Measurements from ENCODE around the gene SQSTM1. TPM values are rescaled to one million over a fixed set of nuclear protein-coding genes. Genes with fewer than 3 reads are reported as not detected.
A peak's percentile ranks its signal among the peaks of the same experiment; 100 is the strongest.

The SQSTM1 gene
- total and polyA plus RNA-seq, 10 donors: 105 to 328 (median 276) TPM

DNA sequence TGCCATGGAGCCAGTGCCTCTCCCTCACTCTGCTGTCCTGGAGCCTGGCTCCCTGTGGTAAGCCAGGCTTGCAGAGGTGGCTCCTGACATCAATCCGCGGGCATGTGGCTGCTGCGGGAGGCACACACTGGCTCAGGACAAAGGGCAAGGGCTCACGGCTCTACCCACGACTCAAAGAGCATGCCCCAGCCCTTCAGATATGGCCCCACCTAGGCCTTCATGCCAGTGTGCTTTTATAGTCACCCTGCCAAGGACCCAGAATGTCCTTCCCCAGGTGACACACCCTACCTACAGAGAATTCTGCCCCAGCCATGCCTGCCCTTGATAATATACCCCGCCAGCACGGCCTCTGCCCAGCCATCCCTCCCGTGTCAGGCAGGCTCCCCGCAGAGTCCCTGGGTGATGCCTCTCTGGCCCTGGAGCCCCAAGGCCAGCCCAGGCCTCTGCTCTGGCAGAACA lies 15.6 kb upstream of the SQSTM1 start:
- TF ChIP-seq, protein P1, sequence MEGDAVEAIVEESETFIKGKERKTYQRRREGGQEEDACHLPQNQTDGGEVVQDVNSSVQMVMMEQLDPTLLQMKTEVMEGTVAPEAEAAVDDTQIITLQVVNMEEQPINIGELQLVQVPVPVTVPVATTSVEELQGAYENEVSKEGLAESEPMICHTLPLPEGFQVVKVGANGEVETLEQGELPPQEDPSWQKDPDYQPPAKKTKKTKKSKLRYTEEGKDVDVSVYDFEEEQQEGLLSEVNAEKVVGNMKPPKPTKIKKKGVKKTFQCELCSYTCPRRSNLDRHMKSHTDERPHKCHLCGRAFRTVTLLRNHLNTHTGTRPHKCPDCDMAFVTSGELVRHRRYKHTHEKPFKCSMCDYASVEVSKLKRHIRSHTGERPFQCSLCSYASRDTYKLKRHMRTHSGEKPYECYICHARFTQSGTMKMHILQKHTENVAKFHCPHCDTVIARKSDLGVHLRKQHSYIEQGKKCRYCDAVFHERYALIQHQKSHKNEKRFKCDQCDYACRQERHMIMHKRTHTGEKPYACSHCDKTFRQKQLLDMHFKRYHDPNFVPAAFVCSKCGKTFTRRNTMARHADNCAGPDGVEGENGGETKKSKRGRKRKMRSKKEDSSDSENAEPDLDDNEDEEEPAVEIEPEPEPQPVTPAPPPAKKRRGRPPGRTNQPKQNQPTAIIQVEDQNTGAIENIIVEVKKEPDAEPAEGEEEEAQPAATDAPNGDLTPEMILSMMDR (IDR thresholded peaks at IDR 0.05 in 8 of 11, conservative IDR thresholded peaks at IDR 0.05 in 3 of 11): no peak
- peak in 2 of 3 donors; percentile 0 to 6 for TF ChIP-seq POLR2AphosphoS5 (IDR thresholded peaks at IDR 0.05)
- Histone ChIP-seq H3K9me3 (no peaks in the 10 kb centered on the region), H3K27ac (peak overlapping the region; percentile 72 to 96 (median 94)), H3K4me1 (peaks cover 28 to 68% (median 56%) of the 10 kb centered on the region in 6 donors), H3K27me3 (replicated peaks in 1 of 7) (no peaks in the 10 kb centered on the region), H3K36me3 (peaks cover 0 to 15% (median 13%) of the 10 kb centered on the region in 6 donors), H3K4me3 (peak overlapping the region; percentile 49 to 93 (median 72))
- WGBS, 5 donors: 43 to 73% (median 59%) methylated on average over 4 to 9 of the region's 9 CpGs
- peak; percentile 77 for DNase-seq
- intact Hi-C loops (cut with DNase I; ENCODE audit: low total_unique reads): loop anchor here (5.0 to 10.0 kb wide), 2 partner anchors 50 to 102 kb away; partner anchors contain the start of genes MRNIP and TBC1D9B

DNA sequence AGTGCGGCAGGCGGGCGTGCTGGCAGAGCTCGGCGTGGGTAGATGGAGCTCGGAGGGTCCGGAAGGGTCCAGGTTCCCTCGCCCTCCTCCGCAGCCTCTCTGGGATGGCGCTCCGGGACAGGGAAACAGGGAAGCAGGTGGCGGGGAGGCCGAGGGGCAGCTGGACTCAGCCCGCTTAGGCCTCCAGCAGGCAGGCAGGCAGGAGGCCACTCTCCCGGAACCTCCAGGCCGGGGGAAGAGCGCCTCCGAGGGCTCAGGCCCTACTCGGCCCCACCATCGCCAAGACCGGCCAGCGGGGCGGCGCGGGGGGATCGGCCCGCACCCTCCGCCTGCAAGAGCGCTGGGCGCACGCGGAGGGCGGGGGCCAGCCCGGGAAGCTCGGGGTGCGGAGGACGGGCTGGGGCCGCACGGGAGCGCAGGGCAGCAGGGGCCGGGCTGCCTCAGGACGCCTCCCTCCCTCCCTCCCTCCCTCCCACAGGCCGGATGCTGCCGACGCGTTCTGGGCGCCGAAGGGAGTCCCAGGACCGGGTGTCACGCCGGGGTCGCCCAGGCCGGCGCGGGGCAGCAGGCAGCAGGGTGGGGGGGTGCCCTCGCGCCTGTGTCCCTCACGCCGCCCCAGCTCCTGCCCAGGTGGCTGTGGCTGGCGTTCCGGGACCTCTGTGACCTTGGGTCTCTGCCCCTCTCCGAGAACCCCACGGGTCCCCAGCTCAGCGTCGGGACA lies 15.0 kb upstream of the SQSTM1 start:
- peak overlapping the region; percentile 72 to 96 (median 94) for H3K27ac ChIP-seq
- H3K4me3 ChIP-seq: peak overlapping the region; percentile 49 to 93 (median 72)
- 9 to 19% (median 11%) methylated on average over 16 to 65 of the region's 65 CpGs for WGBS, 5 donors
- TF ChIP-seq POLR2AphosphoS5 (IDR thresholded peaks at IDR 0.05) (peak; percentile 24 to 79 (median 60)), POLR2A (IDR thresholded peaks at IDR 0.05) (no peak)
- peaks cover 0 to 11% (median 8%) of the 10 kb centered on the region in 6 donors for H3K36me3 ChIP-seq
- no peaks in the 10 kb centered on the region for H3K27me3 ChIP-seq (replicated peaks in 1 of 7)
- intact Hi-C loops (cut with DNase I; ENCODE audit: low total_unique reads): loop anchor here (5.0 to 10.0 kb wide), 2 partner anchors 49 to 102 kb away; partner anchors contain the start of genes MRNIP and TBC1D9B
- H3K4me1 ChIP-seq: peaks cover 28 to 68% (median 56%) of the 10 kb centered on the region in 6 donors
- DNase-seq: peak; percentile 91
- H3K9me3 ChIP-seq: no peaks in the 10 kb centered on the region

DNA sequence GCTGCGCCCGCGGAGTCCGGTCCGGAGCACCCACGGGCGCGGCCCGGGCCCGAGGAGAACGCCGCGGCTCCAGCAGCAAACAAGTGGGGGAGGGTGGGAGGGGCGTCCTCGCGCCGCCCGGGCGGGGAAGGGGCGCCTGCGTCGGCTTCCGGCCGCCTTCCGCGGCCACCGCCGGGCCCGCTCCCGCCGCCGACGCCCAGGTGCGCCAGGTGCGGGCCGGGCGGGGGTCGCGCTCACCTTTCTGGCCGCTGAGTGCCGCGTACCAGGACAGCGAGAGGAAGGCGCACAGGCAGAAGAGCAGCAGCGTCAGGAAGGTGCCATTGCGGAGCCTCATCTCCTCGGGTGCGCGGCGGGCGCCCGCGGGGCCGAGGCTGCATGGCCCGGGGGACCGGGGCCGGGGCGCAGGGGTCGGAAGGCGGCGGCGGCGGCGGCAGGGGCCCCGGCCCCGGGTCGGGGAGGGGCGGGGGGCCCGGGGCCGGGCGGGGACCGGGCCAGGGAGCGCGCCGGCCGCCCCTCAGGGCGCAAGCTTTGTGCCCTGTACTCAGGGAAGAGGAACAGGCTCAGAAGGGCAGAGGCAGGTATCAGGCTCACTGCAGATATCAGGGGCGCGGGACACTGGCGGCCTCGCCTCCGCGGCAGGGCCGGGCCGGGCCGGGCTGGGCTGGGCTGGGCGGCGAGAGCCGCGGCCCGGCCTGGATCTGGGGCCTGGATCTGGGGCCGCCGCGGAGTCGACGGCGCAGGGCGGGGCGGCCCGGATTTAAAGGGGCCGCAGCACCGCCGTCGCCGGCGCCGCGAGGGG lies 14.3 kb upstream of the SQSTM1 start, which contains the start of gene MGAT4B:
Gene MGAT4B (minus strand): TSS at position 617 of the 799 bp plus-strand sequence. CDS start 283 bp downstream, at position 334.
- TF ChIP-seq POLR2AphosphoS5 (IDR thresholded peaks at IDR 0.05) (peak; percentile 70 to 73 (median 72)), POLR2A (IDR thresholded peaks at IDR 0.05) (no peak)
- TF ChIP-seq, protein P1 (IDR thresholded peaks at IDR 0.05 in 8 of 11, conservative IDR thresholded peaks at IDR 0.05 in 3 of 11): no peak
- Histone ChIP-seq H3K4me1 (peaks cover 28 to 63% (median 55%) of the 10 kb centered on the region in 6 donors), H3K36me3 (peaks cover 0 to 3% (median under 1%) of the 10 kb centered on the region in 6 donors), H3K27ac (peak within 1 kb of the TSS; percentile 72 to 96 (median 94)), H3K27me3 (replicated peaks in 1 of 7) (no peaks in the 10 kb centered on the region), H3K9me3 (no peaks in the 10 kb centered on the region), H3K4me3 (peak within 1 kb of the TSS; percentile 49 to 93 (median 72))
- WGBS, 5 donors: 0 to 1% (median 1%) methylated on average over 4 to 108 of the region's 108 CpGs
- peak; percentile 94 for DNase-seq
- intact Hi-C loops (cut with DNase I; ENCODE audit: low total_unique reads): loop anchor here (5.0 to 10.0 kb wide), 2 partner anchors 48 to 101 kb away; partner anchors contain the start of genes MRNIP and TBC1D9B

DNA sequence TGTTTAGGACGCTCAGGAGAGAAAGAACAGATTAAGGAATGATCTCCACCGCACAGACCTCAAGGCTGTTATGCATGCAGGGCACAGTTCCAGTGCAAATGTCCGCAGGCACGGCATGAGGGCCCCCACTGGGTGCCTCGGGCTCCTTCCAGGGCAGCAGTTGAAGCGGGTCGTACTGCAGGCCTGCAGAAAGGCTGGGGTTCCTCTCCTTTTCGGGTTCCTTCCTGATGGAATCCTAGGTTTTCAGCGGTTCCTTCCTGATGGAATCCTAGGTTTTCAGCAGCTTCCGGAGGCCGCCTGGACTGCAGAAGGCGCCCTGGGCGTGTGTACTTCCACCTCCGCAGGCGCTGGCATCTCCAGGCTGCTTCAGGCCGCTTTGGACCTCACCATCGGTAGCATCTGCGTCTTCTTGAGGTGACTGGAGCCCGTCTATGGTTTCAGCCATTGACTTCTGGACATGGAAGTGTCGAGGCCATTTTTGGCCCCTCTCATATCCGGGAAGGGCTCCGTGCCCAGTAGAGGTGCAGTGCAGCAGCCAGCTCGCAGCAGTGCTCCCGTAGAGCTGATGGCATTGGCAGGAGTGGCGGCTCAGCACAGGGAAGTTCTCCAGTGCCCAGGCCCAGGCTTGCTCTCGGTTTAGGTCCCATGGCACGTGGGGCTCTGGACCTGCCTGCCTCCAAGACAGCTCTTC lies 8.4 kb upstream of the SQSTM1 start:
- TF ChIP-seq POLR2A (IDR thresholded peaks at IDR 0.05) (no peak), POLR2AphosphoS5 (IDR thresholded peaks at IDR 0.05) (no peak)
- TF ChIP-seq, protein P1 (IDR thresholded peaks at IDR 0.05 in 8 of 11, conservative IDR thresholded peaks at IDR 0.05 in 3 of 11): no peak
- WGBS, 5 donors: 94 to 96% (median 94%) methylated on average over 26 to 27 of the region's 27 CpGs
- intact Hi-C loops (cut with DNase I; ENCODE audit: low total_unique reads): no loop called here
- Histone ChIP-seq H3K4me3 (no peak overlapping the region), H3K4me1 (peaks cover 3 to 27% (median 22%) of the 10 kb centered on the region in 6 donors), H3K27me3 (replicated peaks in 1 of 7) (peaks cover 0 to 9% (median 0%) of the 10 kb centered on the region in 7 donors), H3K9me3 (no peaks in the 10 kb centered on the region), H3K27ac (no peak overlapping the region), H3K36me3 (peaks cover 0 to 33% (median 0%) of the 10 kb centered on the region in 6 donors)
- peak; percentile 58 for DNase-seq

All from spleen (tissue), 11 donors.